HCT116 (cell line): ENCODE measurements around the gene EGFL8. TPM values are rescaled to one million over a fixed set of nuclear protein-coding genes. Genes with fewer than 3 reads are reported as not detected.
A peak's percentile ranks its signal among the peaks of the same experiment; 100 is the strongest.

Experiments used
- ATAC-seq: fragments of 200-7000 bp; cut with Tn5 transposase; 2 replicates; pipeline ENCODE4 v1.9.1; 2020; ENCODE audit warnings: mild to moderate bottlenecking, moderate library complexity
- BruUV-seq: library from RNA; stranded (reverse); fragments of 400-500 nt; replicated peaks from 2 replicates; lab custom pipeline; 2021; lab: Mats Ljungman, UMichigan
- CTCF ChIA-PET: fragments of 300-600 bp; sonication (Branson Sonifier 250); formaldehyde crosslinking; loops from one replicate; lab custom pipeline; 2021; ENCODE audit warnings: antibody characterized with exemption; lab: Charles Lee
- POLR2A ChIA-PET: fragments of 300-600, 350-600 bp; sonication (Branson Sonifier 250); formaldehyde crosslinking; loops from one replicate; lab custom pipeline; 2021; ENCODE audit warnings: antibody characterized with exemption; lab: Charles Lee
- RAD21 ChIA-PET, 2 experiments: fragments of 300-600 bp; sonication (Branson Sonifier 250); formaldehyde crosslinking; loops; one replicate each; lab custom pipeline; 2023; ENCODE audit warnings: low total read pairs in 2 of 2; ENCODE audit not compliant: uncharacterized antibody in 2 of 2, unreplicated experiment in 2 of 2, low non-redundant PET in 1 of 2; lab: Charles Lee
- DNase-seq: peaks from one replicate; pipeline ENCODE4 v3.0.0-alpha.2; 2010; ENCODE audit warnings: low read depth, low spot score
- H2AFZ ChIP-seq: fragments of 200-600 bp; shearing (Covaris generic), sonication (generic); 2 replicates; pipeline ENCODE4 v1.6.1; 2017; ENCODE audit warnings: low read depth, mixed run types, mixed read lengths, antibody characterized with exemption, low read length; ENCODE audit not compliant: poor library complexity, severe bottlenecking
- H3K27ac ChIP-seq: 2 replicates; pipeline ENCODE4 v1.5.1; 2012; ENCODE audit warnings: low read depth, low read length
- H3K27me3 ChIP-seq: fragments of 200-600 bp; sonication (generic); 2 replicates; pipeline ENCODE4 v1.6.1; 2016; ENCODE audit warnings: mixed run types, low read length, mixed read lengths; ENCODE audit not compliant: insufficient read depth
- H3K36me3 ChIP-seq, 2 experiments: fragments of 200-500 bp in 1 of 2; fragments of 200-600 bp in 1 of 2; sonication (Bioruptor generic) in 1 of 2; sonication (generic) in 1 of 2; 2 replicates each; pipeline versions ENCODE4 v1.5.1 to v1.6.1; 2014 to 2016; ENCODE audit warnings: low read length in 2 of 2, inconsistent platforms in 1 of 2, mixed read lengths in 1 of 2, mixed run types in 1 of 2; ENCODE audit not compliant: insufficient read depth in 2 of 2, control insufficient read depth in 1 of 2
- H3K4me1 ChIP-seq, 2 experiments: fragments of 200-600 bp in 1 of 2; sonication (generic) in 1 of 2; 2 replicates each; pipeline versions ENCODE4 v1.5.1 to v1.6.1; 2012 to 2017; ENCODE audit warnings: low read length in 2 of 2, inconsistent platforms in 1 of 2, mild to moderate bottlenecking in 1 of 2, mixed read lengths in 1 of 2, mixed run types in 1 of 2, moderate library complexity in 1 of 2; ENCODE audit not compliant: insufficient read depth in 2 of 2, control insufficient read depth in 1 of 2
- H3K4me2 ChIP-seq: fragments of 200-600 bp; sonication (generic); 2 replicates; pipeline ENCODE4 v1.6.1; 2017; ENCODE audit warnings: mixed run types, low read length, mixed read lengths
- H3K4me3 ChIP-seq, 2 experiments: fragments of 200-600 bp in 1 of 2; sonication (generic) in 1 of 2; replicated peaks in 1 of 2; 2 replicates each; pipeline ENCODE4 v1.5.1; 2011 to 2016; ENCODE audit warnings: low read length in 2 of 2, control low read depth in 1 of 2, low read depth in 1 of 2, mild to moderate bottlenecking in 1 of 2, mixed read lengths in 1 of 2, mixed run types in 1 of 2
- H3K79me2 ChIP-seq: fragments of 200-600 bp; sonication (generic); 2 replicates; pipeline ENCODE4 v1.6.1; 2017; ENCODE audit warnings: mild to moderate bottlenecking, mixed run types, low read length, moderate library complexity, mixed read lengths; ENCODE audit not compliant: insufficient read depth
- H3K9ac ChIP-seq: fragments of 200-600 bp; sonication (generic); 2 replicates; pipeline ENCODE4 v1.6.1; 2016; ENCODE audit warnings: low read length, mixed read lengths
- H3K9me2 ChIP-seq: fragments of 200-600 bp; sonication (generic), shearing (Covaris generic); 2 replicates; pipeline ENCODE4 v1.6.1; 2017; ENCODE audit warnings: mixed run types, mild to moderate bottlenecking, moderate library complexity; ENCODE audit not compliant: insufficient read depth
- H3K9me3 ChIP-seq, 2 experiments: fragments of 200-500 bp in 1 of 2; fragments of 200-600 bp in 1 of 2; sonication (Bioruptor generic) in 1 of 2; sonication (generic) in 1 of 2; 2 replicates each; pipeline ENCODE4 v1.6.1; 2014 to 2017; ENCODE audit warnings: low read length in 2 of 2, mixed read lengths in 2 of 2, inconsistent platforms in 1 of 2, low read depth in 1 of 2, mild to moderate bottlenecking in 1 of 2, mixed run types in 1 of 2, moderate library complexity in 1 of 2; ENCODE audit not compliant: control insufficient read depth in 1 of 2, insufficient read depth in 1 of 2
- H4K20me1 ChIP-seq: fragments of 200-600 bp; sonication (generic), shearing (Covaris generic); 2 replicates; pipeline ENCODE4 v1.6.1; 2017; ENCODE audit warnings: mixed run types, mild to moderate bottlenecking, moderate library complexity; ENCODE audit not compliant: insufficient read depth
- EGR1 ChIP-seq: IDR thresholded peaks from 2 replicates; pipeline ENCODE4 v1.6.1; 2012; ENCODE audit warnings: low read depth
- ELF1 ChIP-seq: IDR thresholded peaks from 2 replicates; pipeline ENCODE4 v1.6.1; 2012; ENCODE audit warnings: low read depth, borderline replicate concordance
- EZH2 ChIP-seq: fragments of 200-600 bp; sonication (generic); IDR thresholded peaks from 2 replicates; pipeline ENCODE4 v1.6.1; 2017; ENCODE audit warnings: antibody characterized with exemption, mixed run types
- EZH2phosphoT487 ChIP-seq: fragments of 200-600 bp; IDR thresholded peaks from 2 replicates; pipeline ENCODE4 v1.6.1; 2018; ENCODE audit warnings: antibody characterized with exemption, borderline replicate concordance
- POLR2A ChIP-seq: IDR thresholded peaks from 2 replicates; pipeline ENCODE4 v1.7.0; 2011; ENCODE audit warnings: borderline replicate concordance; ENCODE audit not compliant: insufficient read depth, insufficient read length; ENCODE audit errors: extremely low read depth
- SIN3A ChIP-seq: IDR thresholded peaks from 2 replicates; pipeline ENCODE4 v1.6.1; 2012; ENCODE audit warnings: low read depth
- intact Hi-C: fragments of 100-400 bp; cut with micrococcal nuclease; formaldehyde crosslinking; loops from 2 replicates; pipeline ENCODE4 v1.10.0; 2022
- total RNA-seq: library from RNA; stranded (reverse); gene quantifications from one replicate; pipeline ENCODE4 v1.2.1, GENCODE V29; 2021; ENCODE audit not compliant: unreplicated experiment
- TF ChIP-seq, protein P1 (sequence below), 3 experiments: fragments of 200-600 bp in 1 of 3; sonication (generic) in 1 of 3; IDR thresholded peaks in 2 of 3; conservative IDR thresholded peaks in 1 of 3; 2 replicates each; pipeline ENCODE4 v1.5.1; 2012 to 2017; ENCODE audit warnings: low read depth in 2 of 3, low read length in 2 of 3, antibody characterized with exemption in 1 of 3, borderline replicate concordance in 1 of 3, control low read depth in 1 of 3, mild to moderate bottlenecking in 1 of 3, mixed read lengths in 1 of 3, mixed run types in 1 of 3, moderate library complexity in 1 of 3; ENCODE audit not compliant: insufficient read depth in 1 of 3
- TF ChIP-seq, protein P2 (sequence below): IDR thresholded peaks from 2 replicates; pipeline ENCODE4 v1.6.1; 2012; ENCODE audit warnings: low read depth

The EGFL8 gene
- total RNA-seq, 1 experiment from 2014 or later = 29.0 TPM

DNA sequence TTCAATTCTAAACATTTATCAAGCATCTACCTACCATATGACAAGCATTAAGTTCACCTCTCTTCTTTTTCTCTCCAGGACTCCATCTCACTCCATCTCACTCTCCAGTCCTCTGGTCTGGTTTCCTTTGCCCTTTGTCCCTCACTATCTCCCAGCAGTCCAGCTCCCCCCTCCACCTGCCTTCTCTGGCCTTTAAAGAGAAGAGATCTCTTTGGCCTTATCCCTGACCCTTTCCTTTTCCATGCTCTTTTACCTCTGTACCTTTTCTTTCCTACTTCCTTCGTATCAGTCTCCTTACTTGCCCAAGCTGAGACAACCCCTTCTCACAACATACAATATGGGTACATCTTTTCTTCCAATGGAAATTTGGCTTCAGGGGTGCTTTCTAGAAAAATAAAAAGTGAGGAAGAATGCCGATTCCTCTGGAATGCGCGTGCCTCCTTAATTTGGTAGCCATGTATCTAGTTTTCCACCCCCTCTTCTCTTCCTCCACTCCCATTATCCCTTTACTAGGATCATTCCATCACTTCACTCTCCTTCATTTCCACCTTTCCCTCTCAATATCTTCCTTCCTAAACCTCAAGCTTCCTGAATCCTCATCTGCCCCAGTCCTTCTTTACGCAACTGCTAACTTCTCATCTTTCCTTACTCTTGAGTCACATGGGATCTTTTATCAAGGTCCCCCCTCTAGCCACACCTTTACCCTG lies 12.2 kb downstream of the EGFL8 start:
- no peaks in the 10 kb centered on the region for H3K27me3 ChIP-seq
- H3K9me2 ChIP-seq = no peaks in the 10 kb centered on the region
- H3K9ac ChIP-seq = peak overlapping the region; percentile 90
- ChIA-PET CTCF (interaction anchor here (0.9 to 1.7 kb wide), 3 partner anchors 14 to 58 kb away, joined by 4 to 10 read pairs (median 9); partner anchors contain the start of gene PBX2), POLR2A (interaction anchor here (1.3 to 2.2 kb wide), 6 partner anchors 12 to 46 kb away, joined by 3 to 10 read pairs (median 5); partner anchors contain the start of genes EGFL8, FKBPL and GPSM3), RAD21 (no interaction called here)
- intact Hi-C loops = no loop called here
- H3K79me2 ChIP-seq = peaks cover 24% of the 10 kb centered on the region
- H2AFZ ChIP-seq = no peak overlapping the region
- peak overlapping the region; percentile 74 for H3K27ac ChIP-seq
- no peaks in the 10 kb centered on the region for H4K20me1 ChIP-seq
- H3K9me3 ChIP-seq = no peaks in the 10 kb centered on the region
- ATAC-seq (no peak), DNase-seq (no peak)
- TF ChIP-seq, protein P1, sequence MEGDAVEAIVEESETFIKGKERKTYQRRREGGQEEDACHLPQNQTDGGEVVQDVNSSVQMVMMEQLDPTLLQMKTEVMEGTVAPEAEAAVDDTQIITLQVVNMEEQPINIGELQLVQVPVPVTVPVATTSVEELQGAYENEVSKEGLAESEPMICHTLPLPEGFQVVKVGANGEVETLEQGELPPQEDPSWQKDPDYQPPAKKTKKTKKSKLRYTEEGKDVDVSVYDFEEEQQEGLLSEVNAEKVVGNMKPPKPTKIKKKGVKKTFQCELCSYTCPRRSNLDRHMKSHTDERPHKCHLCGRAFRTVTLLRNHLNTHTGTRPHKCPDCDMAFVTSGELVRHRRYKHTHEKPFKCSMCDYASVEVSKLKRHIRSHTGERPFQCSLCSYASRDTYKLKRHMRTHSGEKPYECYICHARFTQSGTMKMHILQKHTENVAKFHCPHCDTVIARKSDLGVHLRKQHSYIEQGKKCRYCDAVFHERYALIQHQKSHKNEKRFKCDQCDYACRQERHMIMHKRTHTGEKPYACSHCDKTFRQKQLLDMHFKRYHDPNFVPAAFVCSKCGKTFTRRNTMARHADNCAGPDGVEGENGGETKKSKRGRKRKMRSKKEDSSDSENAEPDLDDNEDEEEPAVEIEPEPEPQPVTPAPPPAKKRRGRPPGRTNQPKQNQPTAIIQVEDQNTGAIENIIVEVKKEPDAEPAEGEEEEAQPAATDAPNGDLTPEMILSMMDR (IDR thresholded peaks at IDR 0.05 in 2 of 3, conservative IDR thresholded peaks at IDR 0.05 in 1 of 3; ENCODE audit: borderline replicate concordance in 1 of 3, insufficient read depth in 1 of 3, low read depth in 2 of 3, low read length in 2 of 3) = no peak
- no peak for TF ChIP-seq SIN3A
- no peak for TF ChIP-seq EZH2
- TF ChIP-seq EZH2phosphoT487 = no peak
- TF ChIP-seq ELF1 = no peak
- TF ChIP-seq, protein P2, sequence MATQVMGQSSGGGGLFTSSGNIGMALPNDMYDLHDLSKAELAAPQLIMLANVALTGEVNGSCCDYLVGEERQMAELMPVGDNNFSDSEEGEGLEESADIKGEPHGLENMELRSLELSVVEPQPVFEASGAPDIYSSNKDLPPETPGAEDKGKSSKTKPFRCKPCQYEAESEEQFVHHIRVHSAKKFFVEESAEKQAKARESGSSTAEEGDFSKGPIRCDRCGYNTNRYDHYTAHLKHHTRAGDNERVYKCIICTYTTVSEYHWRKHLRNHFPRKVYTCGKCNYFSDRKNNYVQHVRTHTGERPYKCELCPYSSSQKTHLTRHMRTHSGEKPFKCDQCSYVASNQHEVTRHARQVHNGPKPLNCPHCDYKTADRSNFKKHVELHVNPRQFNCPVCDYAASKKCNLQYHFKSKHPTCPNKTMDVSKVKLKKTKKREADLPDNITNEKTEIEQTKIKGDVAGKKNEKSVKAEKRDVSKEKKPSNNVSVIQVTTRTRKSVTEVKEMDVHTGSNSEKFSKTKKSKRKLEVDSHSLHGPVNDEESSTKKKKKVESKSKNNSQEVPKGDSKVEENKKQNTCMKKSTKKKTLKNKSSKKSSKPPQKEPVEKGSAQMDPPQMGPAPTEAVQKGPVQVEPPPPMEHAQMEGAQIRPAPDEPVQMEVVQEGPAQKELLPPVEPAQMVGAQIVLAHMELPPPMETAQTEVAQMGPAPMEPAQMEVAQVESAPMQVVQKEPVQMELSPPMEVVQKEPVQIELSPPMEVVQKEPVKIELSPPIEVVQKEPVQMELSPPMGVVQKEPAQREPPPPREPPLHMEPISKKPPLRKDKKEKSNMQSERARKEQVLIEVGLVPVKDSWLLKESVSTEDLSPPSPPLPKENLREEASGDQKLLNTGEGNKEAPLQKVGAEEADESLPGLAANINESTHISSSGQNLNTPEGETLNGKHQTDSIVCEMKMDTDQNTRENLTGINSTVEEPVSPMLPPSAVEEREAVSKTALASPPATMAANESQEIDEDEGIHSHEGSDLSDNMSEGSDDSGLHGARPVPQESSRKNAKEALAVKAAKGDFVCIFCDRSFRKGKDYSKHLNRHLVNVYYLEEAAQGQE = no peak
- no peak for TF ChIP-seq POLR2A
- no peak for TF ChIP-seq EGR1
- BruUV-seq = TSS peak; percentile 82
- H3K4me3 ChIP-seq = peak overlapping the region; percentile 93 to 98
- peaks cover 0 to 11% of the 10 kb centered on the region in 2 experiments; a peak in 2 of 4 replicates for H3K36me3 ChIP-seq
- peak overlapping the region; percentile 97 for H3K4me2 ChIP-seq
- H3K4me1 ChIP-seq = peaks cover 24 to 52% of the 10 kb centered on the region in 2 experiments
